HPDE6-E6E7 (cell line): ENCODE data around the gene CP.

Source experiments
- DNase-seq: peaks from one replicate; pipeline ENCODE4 v3.0.0; 2011; ENCODE audit warnings: missing footprints; ENCODE audit errors: extremely low spot score

Gene CP

GRCh38 chr3:149186219-149186618, 35.4 kb downstream of the CP start:
- DNase-seq = no peak

GRCh38 chr3:149181182-149181581, 40.4 kb downstream of the CP start:
- no peak for DNase-seq

GRCh38 chr3:149180057-149180573, 41.5 kb downstream of the CP start:
- DNase-seq = peak; percentile 79

- DNase-seq = no peak
Observed at GRCh38 chr3:149179220-149179619, 42.4 kb downstream of the CP start.

- no peak for DNase-seq
Observed at GRCh38 chr3:149177122-149177521, 44.5 kb downstream of the CP start.

- DNase-seq = no peak
Observed at GRCh38 chr3:149174901-149175300, 46.7 kb downstream of the CP start.

GRCh38 chr3:149170672-149171071, 51.0 kb downstream of the CP start:
- no peak for DNase-seq

GRCh38 chr3:149167898-149168297, 53.7 kb downstream of the CP start:
- DNase-seq = no peak

- DNase-seq = no peak
Observed at GRCh38 chr3:149163066-149163465, 58.6 kb downstream of the CP start.

GRCh38 chr3:149162007-149162406, 59.6 kb downstream of the CP start:
- no peak for DNase-seq

- no peak for DNase-seq
Observed at GRCh38 chr3:149160754-149161300, 60.8 kb downstream of the CP start.

- DNase-seq = no peak
Observed at GRCh38 chr3:149153402-149153801, 68.2 kb downstream of the CP start.

GRCh38 chr3:149152420-149152819, 69.2 kb downstream of the CP start:
- no peak for DNase-seq

GRCh38 chr3:149151843-149152242, 69.8 kb downstream of the CP start:
- DNase-seq = no peak

GRCh38 chr3:149150436-149150835, 71.2 kb downstream of the CP start:
- DNase-seq = no peak

GRCh38 chr3:149145974-149146373, 75.7 kb downstream of the CP start:
- no peak for DNase-seq

- DNase-seq = no peak
Observed at GRCh38 chr3:149145356-149145755, 76.3 kb downstream of the CP start.

GRCh38 chr3:149142682-149143081, 78.9 kb downstream of the CP start:
- no peak for DNase-seq

- DNase-seq = no peak
Observed at GRCh38 chr3:149134575-149134974, 87.1 kb downstream of the CP start.

- DNase-seq = no peak
Observed at GRCh38 chr3:149131589-149131988, 90.0 kb downstream of the CP start.

GRCh38 chr3:149129326-149130205, 92.1 kb downstream of the CP start, which contains the start of gene HPS3:
Gene HPS3, plus strand, starts transcription at chr3:149129638. Its CDS starts 86 bp downstream, at chr3:149129724.
- DNase-seq = peak; percentile 76

GRCh38 chr3:149128821-149129220, 92.8 kb downstream of the CP start:
- DNase-seq = no peak
